Cortex of kidney (tissue), 1 donor: ENCODE measurements around the gene GARIN5B.

Experiments
- DNase-seq: peaks from one replicate; lab custom pipeline; 2025; lab: John Stamatoyannopoulos, UW

GARIN5B gene

DNA sequence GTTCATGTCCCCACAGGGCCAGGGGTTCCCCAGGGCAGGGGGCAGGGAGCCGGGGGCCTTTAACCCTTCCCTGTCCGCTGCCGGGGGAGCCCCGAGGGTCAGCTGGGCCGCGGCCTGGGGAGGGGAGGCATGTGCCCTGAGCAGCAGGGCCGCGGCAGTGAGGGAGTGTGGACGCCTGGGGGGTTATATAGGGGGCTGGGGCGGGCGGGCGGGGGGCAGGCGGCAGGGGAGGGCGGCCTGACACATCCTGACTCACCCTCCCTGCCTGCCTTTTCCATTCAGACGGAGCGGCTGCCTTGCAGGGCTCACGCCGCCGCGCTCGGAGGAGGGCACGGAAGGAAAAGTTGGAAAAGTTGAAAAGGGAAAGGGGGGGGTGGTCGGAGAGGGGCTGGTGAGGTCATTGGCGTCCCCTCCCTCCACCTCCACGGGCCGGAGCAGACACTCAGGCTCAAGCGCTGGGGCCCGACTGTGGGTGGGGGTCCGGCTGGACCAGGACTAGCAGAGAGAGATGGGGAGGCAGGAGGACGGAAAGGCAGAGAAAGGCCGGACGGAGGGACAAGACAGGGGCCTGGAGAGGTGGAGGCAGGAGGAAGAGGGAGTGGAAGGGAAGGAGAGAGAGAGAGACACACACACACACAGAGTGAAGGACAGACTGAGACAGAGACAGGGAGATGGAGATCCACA is 7.4 kb upstream of the GARIN5B start, which contains the start of gene IL11:
Gene IL11, minus strand, starts transcription at position 159 of the 684 bp plus-strand sequence. Its CDS starts 153 bp downstream, at position 6.
- no peak for DNase-seq

DNA sequence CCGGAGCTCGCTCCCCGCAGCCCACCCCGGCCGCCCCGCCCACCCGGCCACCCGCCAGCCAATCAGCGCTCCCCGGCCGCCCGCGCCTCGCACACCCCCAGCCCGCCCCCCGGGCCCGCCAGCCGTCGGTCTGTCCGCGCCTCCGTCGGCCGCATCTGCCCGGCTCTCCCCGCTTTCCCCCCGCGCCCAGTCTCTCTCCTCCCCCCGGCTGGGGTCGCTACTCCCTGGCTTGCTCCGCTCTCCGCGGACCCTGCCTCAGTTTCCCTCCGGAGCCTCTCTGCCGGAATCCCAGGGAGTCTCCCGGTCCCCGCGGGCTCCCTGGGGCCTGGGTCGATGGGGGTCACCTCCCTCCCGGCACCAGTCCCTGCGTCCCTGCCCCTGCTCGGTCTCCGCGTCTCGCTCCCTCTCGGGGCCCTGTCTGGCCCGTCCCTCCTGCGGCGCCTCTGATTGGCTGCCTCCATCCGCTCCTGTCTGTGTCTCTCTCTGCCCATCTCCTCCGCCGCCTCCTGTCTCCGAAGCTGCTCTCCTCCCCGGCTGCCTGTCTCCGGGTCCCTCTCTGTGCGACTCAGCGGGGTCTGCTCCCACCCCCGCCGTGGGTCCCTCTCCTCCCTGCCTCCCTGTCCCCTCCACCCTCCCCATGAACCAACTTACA is 6.7 kb upstream of the GARIN5B start:
- no peak for DNase-seq

DNA sequence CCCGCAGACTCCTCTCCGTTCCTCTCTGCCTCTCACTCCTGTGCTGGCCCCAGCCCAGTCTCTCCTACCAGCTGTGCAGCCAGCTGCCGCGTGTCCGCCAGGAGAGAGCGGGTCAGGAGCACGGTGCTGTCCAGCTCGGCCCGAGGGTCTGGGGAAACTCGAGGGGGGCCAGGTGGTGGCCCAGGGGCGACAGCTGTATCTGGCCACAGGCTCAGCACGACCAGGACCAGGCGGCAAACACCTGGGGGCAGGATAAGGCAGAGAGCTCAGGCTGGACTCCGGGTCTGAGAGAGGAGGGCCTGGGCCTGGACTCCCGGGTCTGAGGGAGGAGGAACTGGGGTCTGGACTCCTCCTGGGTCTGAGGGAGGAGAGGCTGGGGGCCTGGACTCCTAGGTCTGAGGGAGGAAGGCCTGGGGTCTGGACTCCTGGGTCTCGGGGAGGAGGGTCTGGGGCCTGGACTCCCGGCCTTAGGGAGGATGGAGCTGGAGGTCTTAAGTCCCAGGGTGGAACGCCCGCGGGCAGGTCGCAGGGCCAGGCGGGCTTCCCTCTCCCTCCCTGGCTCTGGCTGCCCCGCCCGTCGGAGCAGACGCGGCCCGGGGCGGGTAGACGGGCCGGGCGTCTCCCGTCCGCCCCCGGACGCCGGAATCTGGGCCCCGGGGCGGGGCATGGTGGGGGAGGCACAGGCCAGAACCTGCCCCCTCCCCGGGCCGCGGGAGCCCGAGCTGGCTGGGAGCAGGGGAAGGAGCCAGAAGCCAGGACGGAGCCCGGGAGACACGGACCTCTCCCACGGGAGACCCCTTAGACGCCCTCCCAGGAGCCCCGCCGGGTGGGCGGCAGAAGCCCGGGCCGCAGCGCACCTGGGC is 5.9 kb upstream of the GARIN5B start:
- no peak for DNase-seq

DNA sequence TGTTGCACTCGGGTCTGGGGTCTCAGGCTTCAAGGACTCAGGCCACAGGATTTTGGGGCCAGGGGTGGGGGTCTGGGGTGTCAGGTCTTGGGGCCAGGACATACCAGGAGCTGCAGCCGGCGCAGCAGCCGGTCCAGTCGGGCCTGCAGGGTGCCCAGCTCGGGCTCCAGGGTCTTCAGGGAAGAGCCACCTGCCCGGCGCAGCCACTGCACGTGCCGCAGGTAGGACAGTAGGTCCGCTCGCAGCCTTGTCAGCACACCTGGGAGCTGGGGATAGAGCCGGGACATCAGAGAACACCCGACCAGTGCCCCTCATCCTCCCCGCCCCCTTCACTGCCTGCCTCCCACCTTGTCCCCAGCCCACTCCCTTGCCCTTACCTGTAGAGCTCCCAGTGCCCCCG is 5.0 kb upstream of the GARIN5B start:
- no peak for DNase-seq

DNA sequence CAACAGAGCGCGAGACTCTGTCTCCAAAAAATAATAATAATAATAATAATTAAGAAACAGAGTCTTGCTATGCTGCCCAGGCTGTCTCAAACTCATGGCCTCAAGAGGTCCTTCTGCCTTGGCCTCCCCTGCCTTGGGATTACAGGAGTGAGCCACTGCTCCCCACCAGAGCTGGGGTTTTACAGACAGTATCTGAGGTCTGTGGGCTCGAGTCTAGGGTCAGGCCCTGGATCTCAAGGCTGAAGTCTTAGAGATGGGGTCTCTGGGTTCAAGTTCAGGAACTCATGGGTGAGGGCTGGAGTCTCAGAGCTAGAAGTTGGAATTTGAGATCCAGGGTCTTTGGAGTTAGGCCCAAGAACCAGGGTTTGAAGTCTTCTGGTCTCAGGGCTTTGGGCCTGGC is 3.7 kb upstream of the GARIN5B start:
- DNase-seq = no peak

DNA sequence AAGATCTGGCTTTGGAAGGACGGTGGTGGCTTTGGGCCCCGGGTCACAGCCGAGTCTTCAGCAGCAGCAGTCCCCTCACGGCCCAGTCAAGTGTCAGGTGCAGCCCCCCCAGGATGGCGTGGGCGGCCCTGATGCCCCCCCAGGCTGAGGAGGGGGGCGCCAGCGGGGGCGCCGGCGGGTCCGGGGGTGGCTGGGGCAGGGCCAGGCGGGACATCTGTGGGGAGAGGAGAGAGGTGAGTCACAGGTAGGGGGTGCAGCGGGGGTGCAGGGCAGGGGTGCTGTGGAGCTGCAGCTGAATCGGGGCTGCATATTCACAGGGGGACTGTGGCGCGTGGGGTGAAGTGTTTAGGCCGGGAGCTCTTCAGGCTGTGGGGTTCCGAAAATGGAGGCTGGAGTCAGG is 2.9 kb upstream of the GARIN5B start:
- DNase-seq = no peak

DNA sequence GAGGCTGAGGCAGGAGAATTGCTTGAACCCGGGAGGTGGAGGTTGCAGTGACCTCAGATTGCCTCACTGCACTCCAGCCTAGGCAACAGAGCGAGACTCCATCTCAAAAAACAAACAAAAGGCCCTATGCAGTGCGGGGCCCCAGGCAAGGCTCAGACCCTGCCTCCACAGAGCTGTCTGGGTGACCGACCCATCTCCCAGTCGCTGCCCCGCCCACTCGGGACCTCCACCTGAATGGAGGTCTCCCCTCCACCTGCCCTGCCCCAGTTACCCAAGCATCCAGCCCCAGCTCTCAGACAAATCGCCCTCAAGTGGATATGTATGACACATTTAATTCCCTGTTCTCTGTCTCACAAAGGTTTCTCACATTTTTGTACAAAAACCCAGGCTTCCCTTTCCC is 2.2 kb upstream of the GARIN5B start:
- no peak for DNase-seq

DNA sequence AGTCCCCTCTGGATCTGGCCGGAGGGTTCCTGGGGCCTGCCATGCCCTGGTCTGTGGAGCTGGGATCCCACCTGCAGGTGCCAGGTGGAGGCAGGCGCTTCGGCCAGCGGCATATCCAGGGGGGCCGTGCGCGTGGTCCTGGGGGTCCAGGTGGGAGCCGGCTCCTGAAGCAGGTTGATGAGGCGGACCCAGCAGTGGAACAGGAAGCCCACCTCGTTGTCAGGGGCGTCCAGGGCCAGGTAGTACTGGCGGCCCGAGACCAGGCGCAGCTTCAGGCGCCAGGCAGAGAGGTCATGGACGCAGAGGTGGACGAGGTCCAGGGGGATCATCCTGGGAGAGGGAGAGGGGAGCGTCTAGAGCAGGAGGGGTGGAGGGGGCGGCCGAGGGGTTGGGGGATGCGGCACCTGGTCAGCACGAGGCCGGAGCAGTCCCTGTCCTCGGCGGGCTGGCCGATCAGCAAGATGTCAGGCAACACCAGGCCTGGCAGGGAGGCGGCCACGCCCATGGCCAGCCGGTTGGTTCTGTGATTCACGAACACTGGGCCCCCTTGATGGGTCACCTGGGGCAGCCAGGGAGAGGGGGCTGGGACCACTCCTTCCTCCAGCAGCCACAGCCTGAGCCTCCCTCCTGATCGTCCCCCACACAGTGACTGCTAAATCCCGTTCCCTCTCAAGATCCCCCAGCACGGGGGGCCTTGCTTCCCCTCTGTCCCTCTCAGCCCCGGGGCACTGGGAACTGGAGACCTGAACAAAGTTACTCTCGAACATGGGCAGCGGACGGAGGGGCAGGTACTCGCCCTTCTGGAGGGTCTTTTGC is 678 bp downstream of the GARIN5B start:
- no peak for DNase-seq

DNA sequence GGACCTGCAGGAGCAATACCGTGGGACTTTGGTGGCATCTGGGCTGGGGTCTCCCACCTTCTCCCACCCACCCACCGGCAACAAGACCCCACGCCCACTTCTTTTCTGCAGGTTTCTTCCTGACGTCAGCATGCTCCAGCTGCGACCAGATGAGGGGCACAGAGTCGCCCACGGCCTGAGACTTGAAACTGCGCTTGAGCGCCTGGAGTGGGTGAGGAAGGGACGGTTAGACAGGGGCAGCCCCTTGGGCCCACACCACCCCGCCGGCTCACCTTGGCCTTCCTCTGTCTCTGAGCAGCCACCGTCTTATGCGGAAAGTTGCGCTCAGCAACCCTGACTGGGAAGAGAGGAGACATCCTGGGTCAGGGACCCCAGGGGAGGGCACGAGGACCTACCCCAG is 2.2 kb downstream of the GARIN5B start:
- no peak for DNase-seq

DNA sequence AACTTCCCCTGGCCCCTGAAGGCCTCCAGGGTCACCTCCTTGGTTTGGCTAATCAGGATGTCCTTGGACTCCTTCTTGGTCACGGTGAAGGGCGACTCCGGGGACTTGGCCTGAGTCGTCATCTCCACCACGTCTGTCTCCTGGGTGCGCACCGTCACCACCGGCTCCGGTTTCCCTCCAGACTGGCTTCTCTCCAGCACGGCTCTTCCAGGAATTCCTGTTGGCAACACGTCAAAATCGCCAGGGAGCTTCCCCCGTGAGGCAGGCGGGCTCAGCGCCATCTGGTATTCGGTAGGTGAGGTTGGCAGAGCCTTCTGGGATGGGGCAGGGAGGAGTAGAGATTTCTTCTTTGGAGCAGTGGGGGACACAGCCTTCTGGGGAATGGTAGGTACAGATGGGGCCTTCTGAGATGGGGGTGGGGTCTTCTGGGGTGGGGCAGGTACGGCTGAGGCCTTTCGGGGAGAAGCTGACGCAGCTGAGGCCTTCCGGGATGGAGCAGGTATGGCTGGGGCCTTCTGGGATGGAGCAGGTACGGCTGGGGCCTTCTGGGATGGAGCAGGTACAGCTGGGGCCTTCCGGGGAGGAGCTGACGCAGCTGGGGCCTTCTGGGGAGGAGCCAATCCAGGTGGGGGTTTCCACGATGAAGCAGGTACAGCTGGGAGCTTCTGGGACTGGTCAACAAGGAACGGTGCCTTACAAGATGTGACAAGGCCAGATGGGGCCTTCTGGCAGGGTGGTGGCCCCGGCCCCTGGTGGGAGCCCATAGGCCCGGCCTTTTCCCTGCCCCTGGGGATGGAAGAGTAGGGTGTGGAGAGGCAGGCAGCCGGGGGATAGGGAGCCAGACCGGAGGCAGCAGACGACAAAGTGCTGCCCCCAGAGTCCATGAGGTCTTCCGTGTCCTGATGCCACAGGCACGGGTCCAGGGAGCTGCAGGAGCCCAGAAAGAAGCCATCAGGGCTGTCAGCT is 3.8 kb downstream of the GARIN5B start:
- DNase-seq = no peak

DNA sequence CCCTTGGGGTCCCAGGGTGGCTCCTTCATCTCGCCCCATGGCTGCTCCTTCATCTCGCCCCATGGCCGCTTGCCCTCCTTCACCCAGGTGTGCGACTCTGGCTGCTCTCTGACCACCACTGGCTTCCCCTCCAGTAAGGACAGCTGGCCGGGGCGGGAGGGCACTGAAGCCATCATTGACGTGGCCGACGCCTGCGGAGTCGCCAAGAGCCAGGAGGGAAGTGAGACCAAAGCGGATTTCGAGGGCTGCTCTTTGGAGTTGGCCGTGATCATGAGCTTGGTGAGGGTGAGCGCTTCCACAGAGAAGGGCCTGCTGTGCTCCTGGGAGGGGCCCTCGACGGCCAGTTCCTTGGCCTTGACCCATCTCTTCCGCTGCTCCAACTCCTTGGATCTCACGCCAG is 4.6 kb downstream of the GARIN5B start:
- no peak for DNase-seq

DNA sequence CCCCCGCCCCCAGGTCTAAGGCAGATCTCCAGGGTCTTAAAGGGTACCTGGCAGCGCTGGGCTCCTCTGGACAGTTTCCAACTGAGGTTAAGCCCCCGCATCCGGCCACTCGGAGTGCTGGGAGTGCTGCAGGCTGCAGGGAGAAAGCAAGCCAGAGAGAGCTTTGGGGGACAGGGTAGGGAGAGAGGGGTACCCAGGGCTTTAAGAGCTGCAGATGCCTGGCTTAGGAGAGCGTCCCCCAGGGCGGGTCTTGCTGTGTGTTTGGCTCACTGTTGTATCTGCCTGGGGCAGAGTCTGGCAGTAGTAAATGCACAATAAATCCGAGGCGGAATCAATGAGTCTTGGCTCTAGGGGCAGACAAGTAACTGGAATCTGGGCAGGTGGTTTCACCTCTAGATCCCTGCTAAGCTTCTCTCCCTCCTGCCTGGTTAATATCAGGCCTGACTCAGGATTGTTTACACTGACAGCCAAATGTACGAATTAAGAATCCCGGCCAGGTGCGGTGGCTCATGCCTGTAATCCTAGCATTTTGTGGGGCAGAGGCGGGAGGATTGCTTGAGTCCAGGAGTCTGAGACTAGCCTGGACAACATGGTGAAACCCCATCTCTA is 7.7 kb downstream of the GARIN5B start:
- no peak for DNase-seq

DNA sequence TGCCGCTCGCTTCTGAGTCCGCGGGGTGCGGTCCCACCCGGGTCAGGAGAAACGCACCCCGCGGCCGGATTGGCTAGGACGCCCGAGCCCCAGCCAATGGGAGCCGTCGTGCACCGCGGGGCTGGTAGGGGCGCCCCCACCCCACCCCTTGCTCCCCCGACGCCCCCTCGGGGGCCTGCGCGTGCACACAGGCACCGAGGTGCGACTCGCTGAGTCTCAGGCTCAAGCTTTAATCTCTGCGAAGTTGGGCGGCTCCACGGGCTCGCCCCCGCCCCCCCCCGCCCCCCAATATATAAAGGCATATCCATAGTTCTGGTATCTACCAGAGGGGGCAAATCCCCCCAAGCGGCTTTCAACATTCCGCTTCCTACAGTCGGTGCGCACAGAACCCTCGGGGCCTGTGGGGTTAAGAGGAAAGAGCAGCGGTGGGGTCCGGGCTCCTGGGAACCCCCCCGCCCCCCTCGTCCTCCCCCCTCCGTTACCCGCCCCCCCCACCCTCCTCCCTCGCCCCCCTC is 8.3 kb downstream of the GARIN5B start, which contains the start of gene COX6B2:
Gene COX6B2, minus strand, starts transcription at position 22 of the 515 bp plus-strand sequence. CDS start 198 bp downstream, outside the sequence.
- no peak for DNase-seq

DNA sequence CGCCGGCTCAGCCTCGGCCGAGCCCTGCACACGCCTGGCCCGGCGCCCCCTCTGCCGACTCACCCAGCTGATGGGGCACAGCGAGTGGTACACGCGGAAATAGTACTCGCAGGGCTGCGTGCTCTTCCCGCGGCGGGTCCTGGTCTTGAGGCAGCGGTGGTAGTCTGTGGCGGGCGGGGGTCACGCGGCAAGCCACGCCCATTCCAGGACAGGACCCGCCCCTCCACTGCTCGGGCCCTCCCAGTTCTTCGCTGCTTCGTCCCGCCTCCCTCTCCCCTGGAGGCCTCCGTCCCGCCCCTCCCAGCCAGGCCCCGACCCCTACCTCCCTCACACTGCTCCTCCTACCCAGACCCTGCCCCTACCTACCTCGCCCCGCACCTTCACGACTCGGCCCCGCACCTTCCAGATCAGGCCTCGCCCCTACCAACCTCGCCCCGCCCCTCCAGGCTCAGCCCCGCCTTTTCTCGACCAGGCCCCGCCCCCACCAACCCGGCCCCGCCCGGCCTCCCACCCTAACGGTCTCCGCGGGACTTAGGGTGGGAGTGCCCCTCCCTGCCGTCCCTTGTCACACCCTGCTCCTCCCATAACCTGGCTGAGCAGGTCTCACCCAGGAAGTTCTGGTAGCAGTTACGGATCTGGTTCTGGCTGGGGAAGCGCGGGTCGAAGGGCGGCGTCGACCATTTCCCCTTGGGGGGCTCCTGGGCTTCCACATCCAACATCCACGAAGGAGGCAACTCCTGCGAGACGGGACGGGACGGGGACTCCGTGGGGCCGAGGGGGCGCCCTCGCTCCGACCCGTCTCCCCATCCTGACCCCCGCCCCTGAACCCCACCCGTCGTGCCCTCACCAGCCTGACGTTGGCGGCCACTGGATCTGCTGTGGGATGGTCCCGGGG is 9.0 kb downstream of the GARIN5B start:
- no peak for DNase-seq

DNA sequence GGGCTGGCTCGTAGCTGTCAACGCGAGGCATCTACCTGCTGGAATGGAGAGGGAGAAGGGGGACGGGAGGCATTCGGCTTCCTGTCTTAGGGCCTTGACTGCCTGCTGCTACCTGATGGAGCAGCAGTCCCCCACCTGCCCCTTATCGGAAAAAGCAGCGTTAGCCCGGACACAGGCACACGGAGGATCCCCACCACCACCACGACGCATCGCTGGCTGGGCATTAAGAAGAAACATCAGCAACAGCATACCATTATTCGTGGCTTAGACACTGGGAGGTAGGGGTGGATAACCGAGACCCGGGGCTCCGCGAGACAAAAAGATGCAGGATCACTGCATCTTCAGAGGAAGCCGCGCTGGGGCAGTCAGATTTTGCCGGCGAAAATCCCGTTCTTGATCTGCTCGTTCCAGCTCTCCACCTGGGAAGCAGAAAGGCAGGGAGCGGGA is 9.7 kb downstream of the GARIN5B start:
- no peak for DNase-seq

DNA sequence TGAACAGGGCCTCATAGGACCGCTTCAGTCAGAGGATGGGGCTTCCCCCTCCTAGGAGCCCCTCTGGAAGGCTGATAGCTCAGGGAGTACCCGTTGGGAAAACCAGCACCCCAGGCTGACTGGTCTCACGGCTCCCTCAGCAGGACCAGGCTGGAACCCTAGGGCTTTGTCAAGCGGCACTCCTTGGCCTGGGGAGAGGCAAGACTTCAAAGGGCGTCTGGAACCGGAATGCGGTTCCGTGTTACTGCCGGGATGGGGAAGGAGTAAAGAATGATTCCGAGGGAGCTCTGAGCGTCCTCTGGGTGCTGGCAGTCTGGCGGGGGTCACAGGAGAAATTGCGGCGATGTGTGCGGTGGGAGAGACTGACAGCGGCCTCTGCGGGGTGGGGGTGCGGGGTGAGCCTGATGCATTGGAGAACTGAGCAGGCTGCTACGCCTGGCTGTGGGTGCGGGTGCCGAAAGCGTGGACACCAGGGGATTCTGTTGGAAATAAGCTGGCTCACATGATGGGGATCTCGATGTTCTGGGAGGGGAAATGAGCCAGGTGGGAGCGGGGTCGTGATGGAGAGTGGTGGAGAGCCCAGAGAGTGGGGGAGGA is 10.4 kb downstream of the GARIN5B start:
- DNase-seq = no peak

DNA sequence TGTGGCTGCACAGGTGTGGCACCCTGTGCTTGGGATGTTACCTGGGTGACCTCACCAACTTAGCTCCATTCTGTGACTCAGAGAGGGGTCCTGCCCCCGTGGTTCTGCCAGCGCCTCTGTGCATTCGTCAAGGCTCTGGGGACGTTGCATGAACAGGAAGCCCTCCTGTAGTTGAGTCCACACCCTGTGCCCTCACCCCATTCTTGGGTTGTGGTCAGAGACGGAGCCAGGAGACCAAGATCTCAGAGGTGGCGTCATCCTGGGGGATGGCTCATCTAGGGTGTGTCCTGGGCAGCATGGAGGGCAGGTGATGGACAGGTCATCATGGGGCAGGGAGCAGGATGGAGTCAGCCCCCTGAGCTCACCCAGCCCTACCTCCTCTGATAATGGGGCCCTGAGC is 11.0 kb downstream of the GARIN5B start:
- DNase-seq = no peak

DNA sequence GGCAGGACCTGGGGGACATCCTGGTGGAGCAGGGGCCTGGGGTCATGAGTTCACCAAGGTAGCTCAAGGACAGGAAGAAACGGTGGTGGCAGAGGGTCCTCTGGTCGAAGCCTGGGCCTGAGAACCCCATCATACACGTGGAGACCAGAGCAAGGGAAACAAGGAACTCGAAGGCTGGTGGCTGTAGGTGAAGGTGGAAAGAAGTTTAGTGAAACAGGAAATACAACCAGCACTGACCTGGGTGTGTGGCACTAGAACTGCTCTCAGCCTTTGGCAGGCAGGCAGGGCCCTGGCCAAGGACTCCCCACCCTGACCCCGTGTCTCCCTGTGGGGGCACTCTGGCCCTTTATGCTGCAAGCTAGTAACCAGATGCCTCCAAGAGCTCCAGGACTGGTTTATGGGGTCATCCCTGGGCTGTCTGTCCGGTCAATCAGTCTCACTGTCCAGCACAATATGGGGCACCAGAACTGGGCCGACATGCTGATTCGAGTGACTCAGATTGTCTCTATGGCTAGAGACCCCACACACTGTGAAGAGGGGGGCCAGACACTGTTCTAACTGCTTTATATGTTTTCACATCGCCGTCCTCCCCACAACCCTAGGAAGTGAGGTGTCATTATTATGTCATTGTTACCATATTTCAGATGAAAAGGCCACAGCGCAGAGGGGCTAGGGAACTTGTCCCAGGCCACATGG is 12.3 kb downstream of the GARIN5B start:
- no peak for DNase-seq
